GM12878 (cell line): ENCODE data around the gene COQ9. TPM values are rescaled to one million over a fixed set of nuclear protein-coding genes. Genes with fewer than 3 reads are reported as not detected.

Source experiments
- ATAC-seq: fragments of 200-7000 bp; cut with Tn5 transposase; 3 replicates; pipeline ENCODE4 v1.9.1; 2020; ENCODE audit warnings: mild to moderate bottlenecking, moderate library complexity
- BruUV-seq: library from RNA; stranded (reverse); fragments of 400-500 nt; replicated peaks from 2 replicates; lab custom pipeline; 2021; lab: Mats Ljungman, UMichigan
- CTCF ChIA-PET: fragments of 300-600 bp; sonication (Branson Sonifier 250); formaldehyde crosslinking; extraction: SDS; loops from one replicate; lab custom pipeline; 2021; ENCODE audit warnings: inconsistent platforms; lab: Yijun Ruan, JAX
- POLR2A ChIA-PET: fragments of 350-600 bp; formaldehyde crosslinking; extraction: SDS; loops from one replicate; lab custom pipeline; 2021; ENCODE audit warnings: inconsistent platforms; lab: Charles Lee
- RAD21 ChIA-PET: fragments of 300-600 bp; sonication (Branson Sonifier 250); formaldehyde crosslinking; loops from one replicate; lab custom pipeline; 2023; ENCODE audit warnings: antibody characterized with exemption; ENCODE audit not compliant: unreplicated experiment; lab: Charles Lee
- SMC1A ChIA-PET: fragments of 300-600 bp; sonication (Branson Sonifier 250); formaldehyde crosslinking; loops from one replicate; lab custom pipeline; 2023; ENCODE audit not compliant: unreplicated experiment, uncharacterized antibody; lab: Charles Lee
- DNase-seq: peaks from one replicate; pipeline ENCODE4 v3.0.0-alpha.2; 2011; ENCODE audit warnings: low read depth, low spot score
- FAIRE-seq: peaks from 3 replicates; lab custom pipeline; 2011; peaks lifted over from hg19 to GRCh38; lab: Jason Lieb, UNC
- H2AFZ ChIP-seq: 2 replicates; pipeline ENCODE4 v1.6.0; 2011; ENCODE audit warnings: low read depth, low read length, control low read depth; ENCODE audit not compliant: control insufficient read depth
- H3K27ac ChIP-seq: 2 replicates; pipeline ENCODE4 v1.5.1; 2011; ENCODE audit warnings: control low read depth; ENCODE audit not compliant: control insufficient read depth, insufficient read depth
- H3K27me3 ChIP-seq, 2 experiments: replicated peaks in 1 of 2; 2 replicates each; pipeline versions ENCODE4 v1.6.0 to v1.6.1; 2011; ENCODE audit warnings: low read length in 1 of 2; ENCODE audit not compliant: control insufficient read depth in 2 of 2, insufficient read depth in 2 of 2
- H3K36me3 ChIP-seq, 2 experiments: 2 replicates each; pipeline ENCODE4 v1.5.1; 2011; ENCODE audit warnings: low read length in 1 of 2; ENCODE audit not compliant: control insufficient read depth in 2 of 2, insufficient read depth in 2 of 2
- H3K4me1 ChIP-seq: 2 replicates; pipeline ENCODE4 v1.6.1; 2011; ENCODE audit warnings: mild to moderate bottlenecking, low read length, moderate library complexity, mixed read lengths; ENCODE audit not compliant: control insufficient read depth, insufficient read depth
- H3K4me2 ChIP-seq: 2 replicates; pipeline ENCODE4 v1.6.0; 2011; ENCODE audit warnings: control low read depth; ENCODE audit not compliant: control insufficient read depth, insufficient read depth
- H3K4me3 ChIP-seq: fragments of 200-600 bp; sonication (generic); 2 replicates; pipeline ENCODE4 v1.5.1; 2016
- H3K79me2 ChIP-seq: 2 replicates; pipeline ENCODE4 v1.6.0; 2011; ENCODE audit warnings: low read length; ENCODE audit not compliant: control insufficient read depth, insufficient read depth
- H3K9ac ChIP-seq: 2 replicates; pipeline ENCODE4 v1.8.0; 2011; ENCODE audit warnings: low read length, control low read depth, mixed read lengths; ENCODE audit not compliant: control insufficient read depth, insufficient read depth
- H3K9me3 ChIP-seq: replicated peaks from 3 replicates; pipeline ENCODE4 v1.5.1; 2011; ENCODE audit warnings: mild to moderate bottlenecking, low read length; ENCODE audit not compliant: control insufficient read depth, insufficient read depth
- H4K20me1 ChIP-seq: 2 replicates; pipeline ENCODE4 v1.6.0; 2011; ENCODE audit not compliant: control insufficient read depth, insufficient read depth
- CHD2 ChIP-seq: IDR thresholded peaks from 2 replicates; pipeline ENCODE4 v1.6.1; 2011; ENCODE audit warnings: low read depth, low read length, improper control_type of control experiment, borderline replicate concordance
- NBN ChIP-seq: fragments of 450-650 bp; IDR thresholded peaks from 2 replicates; pipeline ENCODE4 v1.6.1; 2016
- NFYB ChIP-seq: IDR thresholded peaks from 2 replicates; pipeline ENCODE4 v1.6.1; 2011; ENCODE audit warnings: low read depth, mild to moderate bottlenecking, low read length, improper control_type of control experiment, moderate library complexity; ENCODE audit not compliant: insufficient read depth
- PBX3 ChIP-seq: IDR thresholded peaks from 2 replicates; pipeline ENCODE4 v1.6.1; 2011; ENCODE audit warnings: mild to moderate bottlenecking, low read depth, low read length, moderate library complexity; ENCODE audit not compliant: insufficient replicate concordance
- RB1 ChIP-seq: fragments of 450-650 bp; formaldehyde crosslinking; IDR thresholded peaks from 2 replicates; pipeline ENCODE4 v1.6.1; 2017; ENCODE audit warnings: mild to moderate bottlenecking, borderline replicate concordance
- REST ChIP-seq: IDR thresholded peaks from 2 replicates; pipeline ENCODE4 v1.6.1; 2012; ENCODE audit warnings: mild to moderate bottlenecking, low read depth, low read length
- TAF1 ChIP-seq: IDR thresholded peaks from 2 replicates; pipeline ENCODE4 v1.6.1; 2011; ENCODE audit warnings: mild to moderate bottlenecking, low read depth, low read length, borderline replicate concordance
- TARDBP ChIP-seq: IDR thresholded peaks from 2 replicates; pipeline ENCODE4 v1.6.1; 2016; ENCODE audit warnings: borderline replicate concordance
- TCF7 ChIP-seq: IDR thresholded peaks from 2 replicates; pipeline ENCODE4 v1.6.1; 2014; ENCODE audit warnings: antibody characterized with exemption, borderline replicate concordance
- USF2 ChIP-seq: IDR thresholded peaks from 2 replicates; pipeline ENCODE4 v1.6.1; 2011; ENCODE audit warnings: low read depth, low read length, improper control_type of control experiment, borderline replicate concordance
- ZBTB33 ChIP-seq: fragments of 450-650 bp; IDR thresholded peaks from 2 replicates; pipeline ENCODE4 v1.6.1; 2017; ENCODE audit warnings: mild to moderate bottlenecking
- ZBTB4 ChIP-seq: fragments of 450-650 bp; formaldehyde crosslinking; IDR thresholded peaks from 2 replicates; pipeline ENCODE4 v1.4.0; 2022; ENCODE audit warnings: mild to moderate bottlenecking, moderate library complexity
- ZNF274 ChIP-seq: IDR thresholded peaks from one replicate; pipeline ENCODE4 v1.8.0; 2011; ENCODE audit not compliant: insufficient read length, insufficient read depth
- WGBS: methylation state at CpG from one replicate; pipeline ENCODE4 v1.1.6; 2016; ENCODE audit warnings: low lambda C conversion rate; ENCODE audit not compliant: insufficient replicate concordance, insufficient coverage; ENCODE audit errors: missing lambda C conversion rate; 5-methylcytosine and 5-hydroxymethylcytosine counted together
- in situ Hi-C: fragments of 300-500 bp; cut with MboI; formaldehyde crosslinking; loops from 9 replicates; pipeline ENCODE4 v1.14.3; 2018; ENCODE audit warnings: mixed read lengths
- intact Hi-C: fragments of 100-400 bp; cut with micrococcal nuclease; formaldehyde crosslinking; loops from one replicate; pipeline ENCODE4 v1.14.2; 2022; ENCODE audit not compliant: unreplicated experiment
- polyA plus RNA-seq, 11 experiments: library from polyadenylated mRNA; depleted of rRNA in 4 of 11; unstranded in 6 of 11; stranded (reverse) in 5 of 11; fragments of >200 nt; fragmentation: Nextera tagmentation in 4 of 11; fragmentation: Illumina TruSeq in 1 of 11; extraction: Ambion mirVana in 4 of 11; extraction: Trizol in 1 of 11; gene quantifications; 1 replicate in 1 of 11; 2 replicates in 10 of 11; pipeline versions ENCODE4 v1.2.1 to v1.2.3, GENCODE V29; 2011 to 2016; ENCODE audit warnings: inconsistent platforms in 2 of 11, missing spikeins in 2 of 11, low read depth in 1 of 11
- total RNA-seq, 4 experiments: library from RNA; depleted of rRNA in 3 of 4; stranded (reverse); fragments of >200 nt in 3 of 4; fragmentation: Illumina TruSeq in 1 of 4; extraction: Trizol in 1 of 4; gene quantifications; 2 replicates each; pipeline versions ENCODE4 v1.2.1 to v1.2.3, GENCODE V29; 2013 to 2021

COQ9 gene
- total and polyA plus RNA-seq, 10 of the 15 experiments (the other 5 are each of a cell fraction or from before 2014, with no cell fraction given) = 24.1 to 79.7 (median 50.1) TPM

GRCh38 chr16:57464523-57464922 lies 17.2 kb downstream of the COQ9 start:
- ATAC-seq = no peak
- Histone ChIP-seq H3K9ac (no peak overlapping the region), H3K36me3 (peaks cover 13 to 33% of the 10 kb centered on the region in 2 experiments), H3K4me2 (no peak overlapping the region), H3K9me3 (no peaks in the 10 kb centered on the region), H2AFZ (no peak overlapping the region), H3K4me1 (peaks cover 7% of the 10 kb centered on the region), H3K4me3 (no peak overlapping the region), H3K27me3 (no peaks in the 10 kb centered on the region), H4K20me1 (no peaks in the 10 kb centered on the region), H3K79me2 (peaks cover 18% of the 10 kb centered on the region), H3K27ac (no peak overlapping the region)
- SMC1A ChIA-PET = no interaction called here
- DNase-seq = no peak
- intact Hi-C loops = loop anchor here (5.0 kb wide), 1 partner anchor 53 kb away; no protein-coding TSS in a partner anchor
- CTCF ChIA-PET = interaction anchor here (0.7 to 7.0 kb wide), 7 partner anchors 8 to 58 kb away, joined by 3 to 51 read pairs (median 3); partner anchors contain the start of genes CIAPIN1 and COQ9
- 100% methylated on average over 2 of the region's 2 CpGs for WGBS
- in situ Hi-C loops = no loop called here
- RAD21 ChIA-PET = interaction anchor here (1.3 kb wide), 1 partner anchor 22 kb away, joined by 3 read pairs; the partner anchor contains the start of gene DOK4
- FAIRE-seq = no peak
- POLR2A ChIA-PET = no interaction called here
- BruUV-seq = no TSS peak
- TF ChIP-seq REST (no peak), USF2 (no peak), TARDBP (no peak), RB1 (no peak), NFYB (no peak), TAF1 (no peak), NBN (no peak), PBX3 (no peak), TCF7 (no peak), ZBTB4 (CRISPR knock-in tag) (no peak), ZBTB33 (no peak), ZNF274 (no peak), CHD2 (no peak)
